Measurements from ENCODE around the gene CDK15.

- no peak for TF ChIP-seq POLR2A (IDR thresholded peaks at IDR 0.05)
- no peak for TF ChIP-seq CTCF (IDR thresholded peaks at IDR 0.05 in 8 of 11, conservative IDR thresholded peaks at IDR 0.05 in 3 of 11)
- no peak for TF ChIP-seq POLR2AphosphoS5 (IDR thresholded peaks at IDR 0.05)
These were observed 74.2 kb downstream of the CDK15 start for GRCh38 chr2:201880579-201880978.
